ENCODE measurements around the gene NSUN3. TPM values are rescaled to one million over a fixed set of nuclear protein-coding genes. Genes with fewer than 3 reads are reported as not detected.
A peak's percentile ranks its signal among the peaks of the same experiment; 100 is the strongest.

NSUN3 gene
- total RNA-seq, 1 donor from 2014 or later = 16.3 TPM

DNA sequence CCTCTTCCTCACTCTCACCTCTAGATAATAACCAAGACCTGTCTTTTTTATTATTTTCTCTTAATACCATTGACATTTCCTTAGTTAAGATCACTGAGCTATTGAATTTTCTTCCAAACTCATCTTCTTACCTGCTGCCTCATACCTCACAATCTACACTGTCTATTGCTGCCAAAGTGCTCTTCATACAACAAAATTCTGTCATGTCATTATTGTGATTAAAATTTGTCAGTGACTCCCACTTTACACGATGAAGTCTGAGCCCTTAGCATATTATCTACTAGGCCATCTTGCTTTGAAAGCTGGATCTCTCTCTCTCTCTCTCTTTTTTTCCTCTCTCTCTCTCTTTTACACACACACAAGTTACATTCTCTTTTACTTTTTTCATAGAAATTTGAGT, 73.3 kb downstream of the NSUN3 start:
- Mint-ChIP-seq H3K36me3 (ENCODE audit: unreplicated experiment) (no peaks in the 10 kb centered on the region), H3K9me3 (ENCODE audit: unreplicated experiment) (peaks cover 3% of the 10 kb centered on the region), H3K27me3 (ENCODE audit: unreplicated experiment) (no peaks in the 10 kb centered on the region), H3K4me1 (ENCODE audit: low read depth, unreplicated experiment) (peaks cover 31% of the 10 kb centered on the region), H3K4me3 (ENCODE audit: unreplicated experiment) (no peak overlapping the region), H3K27ac (ENCODE audit: unreplicated experiment) (no peak overlapping the region)
- TF ChIP-seq, protein P1, sequence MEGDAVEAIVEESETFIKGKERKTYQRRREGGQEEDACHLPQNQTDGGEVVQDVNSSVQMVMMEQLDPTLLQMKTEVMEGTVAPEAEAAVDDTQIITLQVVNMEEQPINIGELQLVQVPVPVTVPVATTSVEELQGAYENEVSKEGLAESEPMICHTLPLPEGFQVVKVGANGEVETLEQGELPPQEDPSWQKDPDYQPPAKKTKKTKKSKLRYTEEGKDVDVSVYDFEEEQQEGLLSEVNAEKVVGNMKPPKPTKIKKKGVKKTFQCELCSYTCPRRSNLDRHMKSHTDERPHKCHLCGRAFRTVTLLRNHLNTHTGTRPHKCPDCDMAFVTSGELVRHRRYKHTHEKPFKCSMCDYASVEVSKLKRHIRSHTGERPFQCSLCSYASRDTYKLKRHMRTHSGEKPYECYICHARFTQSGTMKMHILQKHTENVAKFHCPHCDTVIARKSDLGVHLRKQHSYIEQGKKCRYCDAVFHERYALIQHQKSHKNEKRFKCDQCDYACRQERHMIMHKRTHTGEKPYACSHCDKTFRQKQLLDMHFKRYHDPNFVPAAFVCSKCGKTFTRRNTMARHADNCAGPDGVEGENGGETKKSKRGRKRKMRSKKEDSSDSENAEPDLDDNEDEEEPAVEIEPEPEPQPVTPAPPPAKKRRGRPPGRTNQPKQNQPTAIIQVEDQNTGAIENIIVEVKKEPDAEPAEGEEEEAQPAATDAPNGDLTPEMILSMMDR (IDR thresholded peaks at IDR 0.05; ENCODE audit: partially characterized antibody, unreplicated experiment) = no peak
- no peak for DNase-seq

GRCh38 chr3:94137377-94137776, 74.5 kb downstream of the NSUN3 start:
- H3K27ac Mint-ChIP-seq (ENCODE audit: unreplicated experiment) = no peak overlapping the region
- no peaks in the 10 kb centered on the region for H3K27me3 Mint-ChIP-seq (ENCODE audit: unreplicated experiment)
- no peaks in the 10 kb centered on the region for H3K36me3 Mint-ChIP-seq (ENCODE audit: unreplicated experiment)
- DNase-seq = no peak
- no peak overlapping the region for H3K4me3 Mint-ChIP-seq (ENCODE audit: unreplicated experiment)
- TF ChIP-seq, protein P1 (IDR thresholded peaks at IDR 0.05; ENCODE audit: partially characterized antibody, unreplicated experiment) = no peak
- H3K9me3 Mint-ChIP-seq (ENCODE audit: unreplicated experiment) = peaks cover 3% of the 10 kb centered on the region
- peaks cover 18% of the 10 kb centered on the region for H3K4me1 Mint-ChIP-seq (ENCODE audit: low read depth, unreplicated experiment)

DNA sequence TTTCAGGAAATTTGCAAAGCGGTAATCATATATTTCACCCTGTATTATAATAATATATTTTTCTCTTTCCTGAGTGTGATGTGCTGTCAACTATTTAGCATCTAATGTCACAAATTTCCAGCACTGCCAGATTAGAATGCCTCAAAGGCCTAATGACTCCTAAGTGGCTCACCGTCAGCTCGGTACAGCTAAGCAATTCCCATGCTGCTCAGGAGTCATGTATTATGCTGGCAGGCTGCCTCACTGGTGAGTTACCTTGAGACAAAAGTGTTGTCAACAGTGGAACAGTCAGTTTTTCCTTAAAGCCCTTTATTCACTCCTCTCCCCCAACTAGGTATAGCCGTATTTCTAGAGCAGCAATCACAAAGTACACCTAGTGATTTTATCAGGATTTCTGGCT, 83.6 kb downstream of the NSUN3 start:
- no peak overlapping the region for H3K4me3 Mint-ChIP-seq (ENCODE audit: unreplicated experiment)
- H3K36me3 Mint-ChIP-seq (ENCODE audit: unreplicated experiment) = no peaks in the 10 kb centered on the region
- no peak for DNase-seq
- H3K27ac Mint-ChIP-seq (ENCODE audit: unreplicated experiment) = peak overlapping the region; percentile 25
- H3K27me3 Mint-ChIP-seq (ENCODE audit: unreplicated experiment) = peaks cover 2% of the 10 kb centered on the region
- TF ChIP-seq, protein P1 (IDR thresholded peaks at IDR 0.05; ENCODE audit: partially characterized antibody, unreplicated experiment) = no peak
- H3K4me1 Mint-ChIP-seq (ENCODE audit: low read depth, unreplicated experiment) = peaks cover 10% of the 10 kb centered on the region
- H3K9me3 Mint-ChIP-seq (ENCODE audit: unreplicated experiment) = no peaks in the 10 kb centered on the region

DNA sequence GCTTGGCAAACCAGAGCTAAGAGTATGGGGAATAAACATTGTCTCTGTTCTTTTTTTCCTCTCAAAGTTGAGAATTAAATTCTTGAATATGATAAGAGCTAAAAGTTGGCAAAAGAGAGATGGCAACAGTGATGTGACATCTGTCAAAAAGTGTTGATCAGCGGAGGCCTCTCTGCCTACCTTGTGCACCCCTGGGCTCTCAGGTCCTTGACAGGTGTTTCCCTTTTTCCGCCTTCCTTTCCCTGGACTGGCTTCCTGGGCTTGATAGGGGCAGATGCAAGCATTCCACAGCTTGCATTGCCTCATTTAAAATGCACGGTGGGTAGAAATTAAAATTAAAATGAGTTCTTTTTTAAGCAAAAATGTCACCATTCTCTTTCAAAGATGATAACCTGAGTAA, 84.2 kb downstream of the NSUN3 start:
- peak overlapping the region; percentile 25 for H3K27ac Mint-ChIP-seq (ENCODE audit: unreplicated experiment)
- DNase-seq = no peak
- no peak overlapping the region for H3K4me3 Mint-ChIP-seq (ENCODE audit: unreplicated experiment)
- peaks cover 2% of the 10 kb centered on the region for H3K27me3 Mint-ChIP-seq (ENCODE audit: unreplicated experiment)
- H3K36me3 Mint-ChIP-seq (ENCODE audit: unreplicated experiment) = no peaks in the 10 kb centered on the region
- TF ChIP-seq, protein P1 (IDR thresholded peaks at IDR 0.05; ENCODE audit: partially characterized antibody, unreplicated experiment) = no peak
- H3K9me3 Mint-ChIP-seq (ENCODE audit: unreplicated experiment) = no peaks in the 10 kb centered on the region
- H3K4me1 Mint-ChIP-seq (ENCODE audit: low read depth, unreplicated experiment) = peaks cover 10% of the 10 kb centered on the region

- DNase-seq = no peak
- H3K9me3 Mint-ChIP-seq (ENCODE audit: unreplicated experiment) = no peaks in the 10 kb centered on the region
- no peaks in the 10 kb centered on the region for H3K36me3 Mint-ChIP-seq (ENCODE audit: unreplicated experiment)
- no peak overlapping the region for H3K4me3 Mint-ChIP-seq (ENCODE audit: unreplicated experiment)
- H3K27me3 Mint-ChIP-seq (ENCODE audit: unreplicated experiment) = peaks cover 2% of the 10 kb centered on the region
- H3K4me1 Mint-ChIP-seq (ENCODE audit: low read depth, unreplicated experiment) = peaks cover 14% of the 10 kb centered on the region
- H3K27ac Mint-ChIP-seq (ENCODE audit: unreplicated experiment) = no peak overlapping the region
- TF ChIP-seq, protein P1 (IDR thresholded peaks at IDR 0.05; ENCODE audit: partially characterized antibody, unreplicated experiment) = no peak
Measured at GRCh38 chr3:94150113-94150512, 87.3 kb downstream of the NSUN3 start.

All from glutamatergic neuron (in vitro differentiated cells).